Testis (tissue), 3 donors: ENCODE data around the gene NFATC1. TPM values are rescaled to one million over a fixed set of nuclear protein-coding genes. Genes with fewer than 3 reads are reported as not detected.

Experiments used
- DNase-seq: peaks from one replicate; pipeline ENCODE4 v3.0.0-alpha.2; 2019
- H3K27ac ChIP-seq, 2 donors: fragments of 200-600 bp; sonication (generic); one replicate each; pipeline ENCODE4 v1.5.1; 2019
- H3K27me3 ChIP-seq: fragments of 200-600 bp; sonication (generic); one replicate; pipeline ENCODE4 v1.5.1; 2019
- H3K36me3 ChIP-seq: fragments of 200-600 bp; sonication (generic); one replicate; pipeline ENCODE4 v1.5.1; 2017; ENCODE audit warnings: low read depth; ENCODE audit errors: missing control alignments
- H3K4me1 ChIP-seq: fragments of 200-600 bp; sonication (generic); one replicate; pipeline ENCODE4 v1.5.1; 2019
- H3K4me3 ChIP-seq, 2 donors: fragments of 200-600 bp; sonication (generic); one replicate each; pipeline ENCODE4 v1.5.1; 2017 to 2019
- H3K9me3 ChIP-seq: fragments of 200-600 bp; sonication (generic); one replicate; pipeline ENCODE4 v1.5.1; 2017
- POLR2A ChIP-seq: fragments of 450-650 bp; IDR thresholded peaks from one replicate; pipeline ENCODE4 v1.6.1; 2017; ENCODE audit warnings: antibody characterized with exemption, mild to moderate bottlenecking, moderate library complexity
- WGBS, 2 donors: methylation state at CpG; one replicate each; pipeline ENCODE4 v1.1.5; 2018; 5-methylcytosine and 5-hydroxymethylcytosine counted together
- intact Hi-C: fragments of 100-400 bp; cut with DNase I; formaldehyde crosslinking; loops from one replicate; pipeline ENCODE4 v1.15.1; 2023; ENCODE audit warnings: low total_unique reads
- polyA plus RNA-seq: library from polyadenylated mRNA; stranded (reverse); fragments of 350-450 nt; fragmentation: Illumina TruSeq; extraction: RNeasy Lipid Tissue Mini Kit (QIAGEN cat#74804); gene quantifications from one replicate; pipeline ENCODE4 v1.2.3, GENCODE V29; 2014; ENCODE audit warnings: low read depth, low replicate concordance; ENCODE audit not compliant: insufficient read depth
- total RNA-seq, 2 donors: library from RNA; depleted of rRNA; stranded (reverse); fragments of >200 nt; gene quantifications; one replicate each; pipeline ENCODE4 v1.2.3, GENCODE V29; 2016
- TF ChIP-seq, protein P1 (sequence below), 3 experiments: fragments of 450-650 bp in 2 of 3; fragments of 200-600 bp in 1 of 3; sonication (generic) in 1 of 3; IDR thresholded peaks; one replicate each; pipeline ENCODE4 v1.5.1; 2016 to 2019; ENCODE audit warnings: antibody characterized with exemption in 3 of 3, mild to moderate bottlenecking in 2 of 3, moderate library complexity in 1 of 3

NFATC1 gene
- total and polyA plus RNA-seq, 3 donors from 2014 or later = 22.2 to 28.1 (median 27.5) TPM

DNA sequence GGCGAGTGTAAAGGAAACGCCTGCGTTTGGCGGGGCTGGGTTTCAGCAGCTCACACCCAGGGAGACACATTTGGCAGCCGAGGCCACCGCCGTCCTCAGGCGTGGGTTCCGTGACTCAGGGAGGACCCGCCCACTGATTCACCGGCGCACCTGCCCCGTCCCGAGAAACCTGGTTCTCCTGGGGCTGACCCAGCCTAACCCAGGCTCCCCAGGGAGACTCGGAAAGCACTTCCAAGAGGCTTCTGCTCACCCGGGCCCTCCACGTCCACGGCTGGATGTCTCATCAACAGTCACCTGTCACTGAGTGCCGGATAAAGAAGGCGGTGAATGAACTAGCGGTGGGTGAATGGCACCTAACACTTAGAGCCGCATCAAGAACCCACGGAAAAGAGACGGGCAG lies 157.4 kb downstream of the NFATC1 start:
- DNase-seq = no peak
- Histone ChIP-seq H3K4me1 (no peaks in the 10 kb centered on the region), H3K4me3 (no peak overlapping the region), H3K36me3 (no peaks in the 10 kb centered on the region), H3K27ac (no peak overlapping the region), H3K9me3 (no peaks in the 10 kb centered on the region), H3K27me3 (no peaks in the 10 kb centered on the region)
- TF ChIP-seq, protein P1, sequence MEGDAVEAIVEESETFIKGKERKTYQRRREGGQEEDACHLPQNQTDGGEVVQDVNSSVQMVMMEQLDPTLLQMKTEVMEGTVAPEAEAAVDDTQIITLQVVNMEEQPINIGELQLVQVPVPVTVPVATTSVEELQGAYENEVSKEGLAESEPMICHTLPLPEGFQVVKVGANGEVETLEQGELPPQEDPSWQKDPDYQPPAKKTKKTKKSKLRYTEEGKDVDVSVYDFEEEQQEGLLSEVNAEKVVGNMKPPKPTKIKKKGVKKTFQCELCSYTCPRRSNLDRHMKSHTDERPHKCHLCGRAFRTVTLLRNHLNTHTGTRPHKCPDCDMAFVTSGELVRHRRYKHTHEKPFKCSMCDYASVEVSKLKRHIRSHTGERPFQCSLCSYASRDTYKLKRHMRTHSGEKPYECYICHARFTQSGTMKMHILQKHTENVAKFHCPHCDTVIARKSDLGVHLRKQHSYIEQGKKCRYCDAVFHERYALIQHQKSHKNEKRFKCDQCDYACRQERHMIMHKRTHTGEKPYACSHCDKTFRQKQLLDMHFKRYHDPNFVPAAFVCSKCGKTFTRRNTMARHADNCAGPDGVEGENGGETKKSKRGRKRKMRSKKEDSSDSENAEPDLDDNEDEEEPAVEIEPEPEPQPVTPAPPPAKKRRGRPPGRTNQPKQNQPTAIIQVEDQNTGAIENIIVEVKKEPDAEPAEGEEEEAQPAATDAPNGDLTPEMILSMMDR (IDR thresholded peaks at IDR 0.05) = no peak
- TF ChIP-seq POLR2A = no peak
- 95 to 97% methylated on average over 24 of the region's 24 CpGs for WGBS, 2 donors
- intact Hi-C loops = no loop called here

DNA sequence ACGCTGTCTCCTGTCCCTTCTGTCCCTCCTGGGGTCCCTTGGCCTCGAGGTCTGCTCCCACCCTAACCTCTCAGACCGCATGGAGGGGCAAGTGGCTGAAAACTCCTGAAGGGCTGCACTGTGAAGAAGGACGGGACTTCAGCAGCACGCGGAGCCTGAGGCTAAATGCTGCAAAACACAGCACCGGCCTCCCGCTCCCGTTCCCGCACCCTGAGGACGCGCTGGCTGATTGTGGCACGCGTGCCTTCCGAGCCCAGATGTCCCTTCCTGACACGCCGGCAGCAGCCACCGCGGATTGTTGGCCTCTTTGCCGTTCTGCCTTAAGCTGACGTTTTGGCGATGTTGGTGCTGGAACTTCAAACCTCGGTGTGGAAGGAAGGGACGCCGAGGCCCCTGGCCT lies 158.0 kb downstream of the NFATC1 start:
- no peak for TF ChIP-seq POLR2A
- TF ChIP-seq, protein P1 (IDR thresholded peaks at IDR 0.05) = no peak
- intact Hi-C loops = no loop called here
- no peaks in the 10 kb centered on the region for H3K4me1 ChIP-seq
- H3K27me3 ChIP-seq = no peaks in the 10 kb centered on the region
- H3K27ac ChIP-seq = no peak overlapping the region
- WGBS, 2 donors = 95 to 96% methylated on average over 25 of the region's 25 CpGs
- DNase-seq = no peak
- no peaks in the 10 kb centered on the region for H3K36me3 ChIP-seq
- no peaks in the 10 kb centered on the region for H3K9me3 ChIP-seq
- no peak overlapping the region for H3K4me3 ChIP-seq

DNA sequence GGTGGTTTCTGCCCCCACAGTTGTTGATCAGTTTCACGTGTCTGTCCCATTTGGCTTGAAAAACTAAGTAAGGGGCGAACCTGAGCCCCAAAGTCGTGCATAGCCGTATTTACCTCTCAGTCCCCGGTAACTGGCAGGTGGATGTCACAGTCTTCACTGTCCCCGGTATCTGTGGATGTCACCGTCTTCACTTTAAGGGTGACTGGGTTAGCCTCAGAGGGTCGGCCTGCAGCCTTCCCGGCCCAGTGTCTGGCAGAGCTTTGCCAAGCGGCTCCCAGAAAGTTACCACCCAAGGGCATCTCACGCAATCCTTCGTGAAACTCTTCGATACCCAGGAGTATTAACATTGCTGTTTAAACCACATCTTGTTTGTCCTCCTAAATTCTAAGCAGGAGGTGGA lies 158.6 kb downstream of the NFATC1 start:
- no peak for DNase-seq
- Histone ChIP-seq H3K27me3 (no peaks in the 10 kb centered on the region), H3K36me3 (no peaks in the 10 kb centered on the region), H3K27ac (no peak overlapping the region), H3K4me1 (no peaks in the 10 kb centered on the region), H3K4me3 (no peak overlapping the region), H3K9me3 (no peaks in the 10 kb centered on the region)
- no peak for TF ChIP-seq POLR2A
- TF ChIP-seq, protein P1 (IDR thresholded peaks at IDR 0.05) = no peak
- intact Hi-C loops = no loop called here
- WGBS, 2 donors = 95 to 96% methylated on average over 13 of the region's 13 CpGs

DNA sequence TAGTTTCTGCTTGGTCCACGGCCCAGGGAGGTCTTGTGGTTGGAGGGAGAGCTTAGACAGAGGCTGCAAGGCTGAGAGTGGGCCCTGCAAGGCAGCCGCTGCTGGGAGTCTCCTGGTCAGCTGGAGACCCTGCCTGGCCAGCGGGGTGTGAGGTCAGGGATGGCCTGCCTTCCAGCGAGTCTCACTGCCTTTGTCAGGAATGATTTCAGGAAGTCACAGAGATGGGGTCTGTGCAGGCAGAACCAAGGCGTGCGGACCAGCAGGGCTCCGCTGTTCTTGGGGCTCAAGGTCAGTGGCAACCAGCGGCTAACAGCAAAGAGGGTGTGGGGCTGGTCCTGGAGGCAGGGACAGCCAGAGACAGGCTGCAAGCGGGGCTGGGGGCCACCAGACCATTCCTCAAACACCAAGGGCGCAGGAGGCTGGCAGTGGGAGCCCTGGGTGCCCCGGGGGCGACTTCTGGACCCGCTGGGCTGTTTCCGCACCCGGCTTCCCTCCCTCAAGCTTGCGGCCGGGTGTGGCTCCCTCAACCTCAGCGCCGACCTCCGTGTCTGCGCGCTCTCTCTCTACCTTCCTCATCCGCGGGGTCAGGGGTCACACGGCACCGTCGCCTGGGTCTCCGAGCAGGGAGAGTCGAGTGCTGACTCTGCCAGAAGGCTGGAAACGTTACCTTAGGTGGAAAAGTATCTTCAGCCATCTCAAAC lies 159.4 kb downstream of the NFATC1 start:
- no peak overlapping the region for H3K4me3 ChIP-seq
- intact Hi-C loops = no loop called here
- H3K9me3 ChIP-seq = no peaks in the 10 kb centered on the region
- H3K36me3 ChIP-seq = no peaks in the 10 kb centered on the region
- 89 to 90% methylated on average over 28 to 30 of the region's 30 CpGs for WGBS, 2 donors
- no peak for DNase-seq
- no peak overlapping the region for H3K27ac ChIP-seq
- no peaks in the 10 kb centered on the region for H3K4me1 ChIP-seq
- no peaks in the 10 kb centered on the region for H3K27me3 ChIP-seq
- no peak for TF ChIP-seq POLR2A
- TF ChIP-seq, protein P1 (IDR thresholded peaks at IDR 0.05) = no peak

DNA sequence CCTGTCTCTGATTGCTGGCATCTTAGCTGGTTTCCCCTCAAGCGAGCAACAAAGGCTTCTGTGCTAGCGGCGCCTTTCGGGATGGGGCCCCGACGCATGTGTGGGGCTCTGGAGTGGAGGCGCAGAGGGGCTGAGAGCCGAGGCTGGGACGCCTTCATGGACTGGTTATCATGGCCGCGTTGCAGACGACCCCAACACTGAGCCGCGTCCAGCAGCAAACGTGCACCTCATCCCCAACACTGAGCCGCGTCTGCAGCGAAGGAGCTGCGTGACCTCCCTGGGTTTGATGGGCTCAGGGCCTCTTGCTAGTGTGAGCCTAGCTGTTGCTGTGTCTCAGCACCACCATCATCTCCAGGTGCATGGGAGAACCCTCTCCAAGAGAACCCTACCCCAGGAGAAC lies 160.2 kb downstream of the NFATC1 start:
- Histone ChIP-seq H3K4me1 (no peaks in the 10 kb centered on the region), H3K9me3 (no peaks in the 10 kb centered on the region), H3K36me3 (no peaks in the 10 kb centered on the region), H3K27ac (no peak overlapping the region), H3K4me3 (no peak overlapping the region), H3K27me3 (no peaks in the 10 kb centered on the region)
- intact Hi-C loops = no loop called here
- WGBS, 2 donors = 94% methylated on average over 15 to 19 of the region's 19 CpGs
- DNase-seq = no peak
- TF ChIP-seq, protein P1 (IDR thresholded peaks at IDR 0.05) = no peak
- no peak for TF ChIP-seq POLR2A
